ENCODE results near the gene ATP9A.
"Not testable (repeated sequence)": the region's sequence is repeated elsewhere in the genome, so short reads cannot be mapped to it uniquely, and the experiment has no call there.

ATP9A gene

GRCh38 chr20:51569815-51570738, 198.1 kb downstream of the ATP9A start:
- DNase-seq, result no peak

- DNase-seq, result not testable (repeated sequence)
Measured at GRCh38 chr20:51568533-51568932, 199.7 kb downstream of the ATP9A start.

DNA sequence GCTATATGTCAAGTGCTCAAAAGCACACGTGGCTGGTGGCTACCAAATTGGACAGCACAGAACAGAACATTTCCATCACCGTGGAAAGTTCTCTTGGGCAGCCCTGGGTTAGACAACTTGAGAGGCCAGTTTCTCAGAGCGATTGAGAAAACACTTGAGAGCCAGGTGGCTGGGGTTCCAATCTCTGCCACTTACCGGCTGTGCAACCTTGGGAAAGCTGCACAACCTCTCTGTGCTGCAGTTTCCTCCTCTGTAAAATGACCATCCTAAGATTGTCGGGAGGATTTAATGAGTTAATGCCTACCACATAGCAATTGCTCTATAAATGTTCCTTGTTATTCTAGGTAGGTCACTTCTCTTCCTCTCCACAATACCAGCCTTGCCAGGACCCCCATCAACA, 200.6 kb downstream of the ATP9A start:
- no peak for DNase-seq

GRCh38 chr20:51566594-51566993, 201.6 kb downstream of the ATP9A start:
- DNase-seq, result no peak

DNA sequence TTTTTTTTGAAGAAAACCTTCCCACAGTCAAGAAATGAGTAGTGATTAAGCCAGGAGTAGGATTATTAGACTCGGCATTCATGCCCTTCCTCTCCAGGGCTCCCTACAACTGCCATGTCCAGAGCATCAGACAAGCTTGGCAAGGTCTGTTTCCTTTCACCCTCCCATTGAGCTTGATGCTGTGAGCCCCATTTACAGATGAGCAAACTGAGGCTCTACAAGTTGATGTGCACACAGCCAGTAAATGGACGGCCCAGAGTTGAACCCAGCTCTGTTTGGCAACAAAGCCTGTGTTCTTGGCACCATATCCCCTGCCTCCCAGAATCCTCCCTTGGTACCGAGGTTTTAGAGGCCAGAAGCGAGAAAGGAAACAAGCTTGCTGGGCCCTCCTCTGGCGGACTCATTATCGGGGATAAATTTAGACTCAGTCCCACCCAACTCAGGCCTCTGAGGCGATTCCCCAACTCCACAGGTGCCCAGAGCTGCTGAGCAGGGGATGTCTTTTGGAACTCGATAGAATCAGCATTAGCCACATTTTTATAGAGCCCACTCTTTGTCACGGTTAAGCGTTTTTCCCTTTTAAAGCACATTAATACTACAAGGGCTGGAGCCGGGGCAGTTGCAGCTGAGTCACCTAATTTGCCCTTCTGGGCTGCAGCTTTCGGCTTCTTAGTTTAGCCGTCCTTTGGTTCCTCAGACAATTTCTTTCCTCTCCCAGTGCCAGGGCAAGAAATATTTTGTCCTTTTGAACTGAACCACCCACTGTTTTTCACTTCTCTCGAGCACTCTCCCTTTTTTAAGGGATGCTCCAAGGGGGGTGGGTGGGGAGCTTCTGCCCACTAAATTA, 202.7 kb downstream of the ATP9A start:
- DNase-seq, result peak; percentile 30

- DNase-seq, result peak; percentile 81
Measured at GRCh38 chr20:51563486-51564332, 204.5 kb downstream of the ATP9A start.

DNA sequence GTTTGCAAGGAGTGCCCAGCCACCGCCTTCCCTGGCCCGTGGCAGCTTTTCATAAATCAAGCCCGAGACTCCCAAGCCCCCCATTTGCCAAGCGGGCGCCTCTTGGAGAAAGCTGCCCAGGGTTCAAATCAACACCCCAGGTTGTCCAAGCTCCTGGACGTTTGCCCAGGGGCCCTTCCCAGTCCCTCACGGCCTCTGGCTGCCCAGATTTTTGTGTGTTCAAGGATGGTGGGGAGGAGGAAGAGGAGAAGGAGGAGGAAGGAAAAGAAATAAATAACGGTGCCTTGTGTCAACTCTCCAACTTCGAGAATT, 205.1 kb downstream of the ATP9A start:
- no peak for DNase-seq

- DNase-seq, result peak; percentile 95
Measured at GRCh38 chr20:51562332-51563173, 205.6 kb downstream of the ATP9A start.

GRCh38 chr20:51562027-51562331, 206.2 kb downstream of the ATP9A start:
- no peak for DNase-seq

- DNase-seq, result no peak
Measured at GRCh38 chr20:51560550-51561307, 207.5 kb downstream of the ATP9A start.

- DNase-seq, result no peak
Measured at GRCh38 chr20:51560042-51560441, 208.1 kb downstream of the ATP9A start.

GRCh38 chr20:51554538-51555165, 213.5 kb downstream of the ATP9A start:
- peak; percentile 80 for DNase-seq

- DNase-seq, result peak; percentile 64
Measured at GRCh38 chr20:51553897-51554486, 214.2 kb downstream of the ATP9A start.

DNA sequence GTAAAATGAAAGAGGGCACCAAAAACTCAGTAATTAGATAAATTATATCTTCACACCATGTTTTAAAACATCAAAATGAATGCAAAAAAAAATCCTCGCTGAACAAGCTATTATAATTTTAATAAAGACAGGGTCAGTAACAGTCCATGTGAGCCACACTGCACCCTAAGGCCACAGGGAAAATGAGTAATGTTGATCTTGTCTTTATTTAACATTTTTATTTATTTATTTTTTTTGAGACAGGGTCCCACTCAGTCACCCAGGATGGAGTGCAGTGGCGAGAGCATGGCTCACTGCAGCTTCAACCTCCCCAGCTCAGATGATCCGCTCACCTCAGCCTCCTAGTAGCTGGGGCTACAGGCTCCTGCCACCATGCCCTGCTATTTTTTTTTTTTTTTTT, 217.0 kb downstream of the ATP9A start:
- no peak for DNase-seq

GRCh38 chr20:51549474-51549873, 218.7 kb downstream of the ATP9A start:
- no peak for DNase-seq

GRCh38 chr20:51547951-51548350, 220.2 kb downstream of the ATP9A start:
- DNase-seq, result no peak
